KMS-11 (cell line): Measurements from ENCODE around the gene HOXA1.

Experiments
- H2AFZ ChIP-seq: fragments of 200-600 bp; sonication (generic); 2 replicates; pipeline ENCODE4 v1.6.1; 2016; ENCODE audit warnings: antibody characterized with exemption, mixed run types, low read depth
- H3K27ac ChIP-seq: fragments of 200-600 bp; sonication (generic); 2 replicates; pipeline ENCODE4 v1.6.1; 2016; ENCODE audit warnings: mild to moderate bottlenecking, mixed run types
- H3K27me3 ChIP-seq: fragments of 200-600 bp; sonication (generic); 2 replicates; pipeline ENCODE4 v1.6.1; 2017; ENCODE audit warnings: mild to moderate bottlenecking, low read depth, mixed run types, moderate library complexity; ENCODE audit not compliant: insufficient read depth
- H3K36me3 ChIP-seq: fragments of 200-600 bp; sonication (generic); 2 replicates; pipeline ENCODE4 v1.6.1; 2017; ENCODE audit warnings: mild to moderate bottlenecking, mixed run types; ENCODE audit not compliant: insufficient read depth
- H3K4me1 ChIP-seq: fragments of 200-600 bp; sonication (generic); 2 replicates; pipeline ENCODE4 v1.6.1; 2016; ENCODE audit warnings: mild to moderate bottlenecking, low read depth, mixed run types; ENCODE audit not compliant: poor library complexity, severe bottlenecking
- H3K4me2 ChIP-seq: fragments of 200-600 bp; sonication (generic); 2 replicates; pipeline ENCODE4 v1.7.0; 2016; ENCODE audit warnings: mild to moderate bottlenecking, mixed run types
- H3K4me3 ChIP-seq: fragments of 200-600 bp; sonication (generic); IDR thresholded peaks from 2 replicates; pipeline ENCODE4 v1.6.1; 2017; ENCODE audit warnings: low read depth, low read length, mixed read lengths; ENCODE audit not compliant: insufficient read depth
- H3K79me2 ChIP-seq: fragments of 200-600 bp; sonication (generic); 2 replicates; pipeline ENCODE4 v1.6.1; 2016; ENCODE audit warnings: low read depth, mixed run types; ENCODE audit not compliant: insufficient read depth
- H3K9ac ChIP-seq: fragments of 200-600 bp; sonication (generic); 2 replicates; pipeline ENCODE4 v1.6.1; 2016; ENCODE audit warnings: mild to moderate bottlenecking, mixed run types
- H4K20me1 ChIP-seq: fragments of 200-600 bp; sonication (generic); 2 replicates; pipeline ENCODE4 v1.6.1; 2016; ENCODE audit warnings: mild to moderate bottlenecking, mixed run types; ENCODE audit not compliant: insufficient read depth
- TF ChIP-seq, protein P1 (sequence below): fragments of 200-600 bp; sonication (generic); conservative IDR thresholded peaks from 2 replicates; pipeline ENCODE4 v1.6.1; 2017; ENCODE audit warnings: low read depth, mild to moderate bottlenecking, antibody characterized with exemption, low read length, moderate library complexity, mixed read lengths

The HOXA1 gene

DNA sequence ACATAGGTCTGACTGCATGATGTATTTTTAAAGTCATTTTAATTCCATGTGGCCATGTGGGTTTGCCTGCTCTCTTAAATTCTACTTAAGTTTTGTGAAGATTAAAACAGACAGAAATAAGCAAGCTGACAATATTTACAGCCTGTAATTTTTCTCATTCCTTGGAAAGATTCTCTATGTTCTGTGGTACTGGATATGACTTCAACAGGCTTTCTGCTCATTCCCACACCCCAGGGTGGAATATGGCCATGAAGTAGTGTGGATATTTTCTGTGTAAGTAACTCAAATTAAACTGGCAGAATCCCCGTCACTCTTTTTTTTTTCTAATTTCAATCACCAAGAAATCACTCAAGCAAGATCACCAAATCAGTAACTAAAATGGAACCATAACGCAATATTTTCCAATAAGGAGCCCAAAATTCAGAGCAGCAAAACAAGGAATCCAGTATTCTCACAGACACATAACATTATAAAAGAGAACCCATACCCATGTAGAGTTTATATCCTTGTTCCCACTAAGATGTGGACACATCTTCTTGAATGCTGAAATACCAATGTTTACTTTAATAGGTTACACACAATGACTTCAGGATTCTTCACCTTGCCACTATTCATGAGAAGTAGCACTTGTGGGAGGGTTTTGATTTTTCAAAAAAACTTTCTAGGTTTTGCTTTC lies 42.0 kb upstream of the HOXA1 start:
- H3K9ac ChIP-seq: no peak overlapping the region
- no peaks in the 10 kb centered on the region for H3K36me3 ChIP-seq
- no peak overlapping the region for H3K4me3 ChIP-seq
- H3K4me1 ChIP-seq: peaks cover 25% of the 10 kb centered on the region
- H3K27me3 ChIP-seq: no peaks in the 10 kb centered on the region
- H3K4me2 ChIP-seq: no peak overlapping the region
- H3K27ac ChIP-seq: no peak overlapping the region
- H4K20me1 ChIP-seq: no peaks in the 10 kb centered on the region
- H3K79me2 ChIP-seq: no peaks in the 10 kb centered on the region
- no peak overlapping the region for H2AFZ ChIP-seq
- TF ChIP-seq, protein P1, sequence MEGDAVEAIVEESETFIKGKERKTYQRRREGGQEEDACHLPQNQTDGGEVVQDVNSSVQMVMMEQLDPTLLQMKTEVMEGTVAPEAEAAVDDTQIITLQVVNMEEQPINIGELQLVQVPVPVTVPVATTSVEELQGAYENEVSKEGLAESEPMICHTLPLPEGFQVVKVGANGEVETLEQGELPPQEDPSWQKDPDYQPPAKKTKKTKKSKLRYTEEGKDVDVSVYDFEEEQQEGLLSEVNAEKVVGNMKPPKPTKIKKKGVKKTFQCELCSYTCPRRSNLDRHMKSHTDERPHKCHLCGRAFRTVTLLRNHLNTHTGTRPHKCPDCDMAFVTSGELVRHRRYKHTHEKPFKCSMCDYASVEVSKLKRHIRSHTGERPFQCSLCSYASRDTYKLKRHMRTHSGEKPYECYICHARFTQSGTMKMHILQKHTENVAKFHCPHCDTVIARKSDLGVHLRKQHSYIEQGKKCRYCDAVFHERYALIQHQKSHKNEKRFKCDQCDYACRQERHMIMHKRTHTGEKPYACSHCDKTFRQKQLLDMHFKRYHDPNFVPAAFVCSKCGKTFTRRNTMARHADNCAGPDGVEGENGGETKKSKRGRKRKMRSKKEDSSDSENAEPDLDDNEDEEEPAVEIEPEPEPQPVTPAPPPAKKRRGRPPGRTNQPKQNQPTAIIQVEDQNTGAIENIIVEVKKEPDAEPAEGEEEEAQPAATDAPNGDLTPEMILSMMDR: no peak

DNA sequence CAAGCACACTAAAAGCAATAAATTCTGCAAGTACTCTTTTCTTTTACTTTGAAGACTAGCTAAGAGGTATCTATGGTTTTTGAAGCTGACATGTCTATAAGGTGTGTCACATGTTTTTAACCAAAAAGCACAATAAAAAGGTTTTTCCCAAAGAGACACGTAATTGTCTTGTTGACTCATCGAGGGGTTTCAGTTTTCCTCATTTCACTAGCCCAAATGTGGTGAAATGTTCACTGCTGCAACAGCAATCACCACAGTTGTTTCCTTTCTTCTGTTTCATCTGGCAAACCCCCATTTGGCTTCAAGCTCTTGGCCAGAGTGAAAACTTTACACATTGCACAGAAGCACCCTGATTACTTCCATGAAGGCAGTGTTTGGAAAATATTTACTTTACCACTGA lies 38.6 kb upstream of the HOXA1 start:
- Histone ChIP-seq H3K9ac (no peak overlapping the region), H2AFZ (no peak overlapping the region), H3K4me3 (no peak overlapping the region), H3K27ac (peak overlapping the region; percentile 12; the same call in 1 of the 2 replicates), H4K20me1 (no peaks in the 10 kb centered on the region), H3K36me3 (no peaks in the 10 kb centered on the region), H3K79me2 (no peaks in the 10 kb centered on the region; the same call in 1 of the 2 replicates), H3K4me2 (peak overlapping the region; percentile 52), H3K4me1 (peaks cover 34% of the 10 kb centered on the region), H3K27me3 (no peaks in the 10 kb centered on the region)
- TF ChIP-seq, protein P1: no peak

- Histone ChIP-seq H3K4me2 (peak overlapping the region; percentile 52; the same call in 1 of the 2 replicates), H3K27me3 (no peaks in the 10 kb centered on the region), H3K9ac (no peak overlapping the region), H3K36me3 (no peaks in the 10 kb centered on the region), H2AFZ (no peak overlapping the region), H3K79me2 (no peaks in the 10 kb centered on the region; the same call in 1 of the 2 replicates), H4K20me1 (no peaks in the 10 kb centered on the region), H3K4me1 (peaks cover 36% of the 10 kb centered on the region), H3K4me3 (no peak overlapping the region), H3K27ac (no peak overlapping the region)
- TF ChIP-seq, protein P1: no peak
These were observed 37.8 kb upstream of the HOXA1 start for GRCh38 chr7:27133409-27134231.

GRCh38 chr7:27132978-27133377 lies 37.2 kb upstream of the HOXA1 start:
- Histone ChIP-seq H3K9ac (no peak overlapping the region), H3K4me1 (peaks cover 41% of the 10 kb centered on the region), H3K27me3 (no peaks in the 10 kb centered on the region), H3K27ac (no peak overlapping the region), H3K4me3 (no peak overlapping the region), H3K36me3 (no peaks in the 10 kb centered on the region), H2AFZ (no peak overlapping the region), H4K20me1 (no peaks in the 10 kb centered on the region), H3K4me2 (no peak overlapping the region), H3K79me2 (no peaks in the 10 kb centered on the region; the same call in 1 of the 2 replicates)
- TF ChIP-seq, protein P1: no peak
